HG03175 (cell line): ENCODE results near the gene SMARCA2.

Experiments
- ATAC-seq: cut with Tn5 transposase; IDR thresholded peaks from one replicate; pipeline ENCODE4 v1.9.1; 2021; ENCODE audit warnings: mild to moderate bottlenecking, moderate library complexity; ENCODE audit not compliant: unreplicated experiment

The SMARCA2 gene

GRCh38 chr9:2014696-2015580, at the start of gene SMARCA2:
Gene SMARCA2, plus strand, starts transcription at chr9:2015347. Its CDS starts 13,676 bp downstream, at chr9:2029023.
- peak; percentile 80 for ATAC-seq

GRCh38 chr9:1966725-1967366, 48.3 kb upstream of the SMARCA2 start:
- ATAC-seq: no peak

GRCh38 chr9:1969160-1969559, 46.0 kb upstream of the SMARCA2 start:
- no peak for ATAC-seq

- no peak for ATAC-seq
Observed at GRCh38 chr9:1969898-1970297, 45.2 kb upstream of the SMARCA2 start.

GRCh38 chr9:1972672-1973071, 42.5 kb upstream of the SMARCA2 start:
- no peak for ATAC-seq

GRCh38 chr9:1977026-1977425, 38.1 kb upstream of the SMARCA2 start:
- no peak for ATAC-seq

GRCh38 chr9:1978941-1979340, 36.2 kb upstream of the SMARCA2 start:
- ATAC-seq: no peak

GRCh38 chr9:1979741-1980367, 35.3 kb upstream of the SMARCA2 start:
- ATAC-seq: no peak

- no peak for ATAC-seq
Observed at GRCh38 chr9:1980387-1980786, 34.8 kb upstream of the SMARCA2 start.

- no peak for ATAC-seq
Observed at GRCh38 chr9:1982074-1982473, 33.1 kb upstream of the SMARCA2 start.

- no peak for ATAC-seq
Observed at GRCh38 chr9:1986341-1986740, 28.8 kb upstream of the SMARCA2 start.

- ATAC-seq: no peak
Observed at GRCh38 chr9:1989500-1989899, 25.6 kb upstream of the SMARCA2 start.

- no peak for ATAC-seq
Observed at GRCh38 chr9:1994180-1994579, 21.0 kb upstream of the SMARCA2 start.

GRCh38 chr9:1995084-1995483, 20.1 kb upstream of the SMARCA2 start:
- no peak for ATAC-seq

- ATAC-seq: no peak
Observed at GRCh38 chr9:1996156-1996555, 19.0 kb upstream of the SMARCA2 start.

GRCh38 chr9:1997646-1998045, 17.5 kb upstream of the SMARCA2 start:
- no peak for ATAC-seq

- ATAC-seq: no peak
Observed at GRCh38 chr9:1998111-1998510, 17.0 kb upstream of the SMARCA2 start.

GRCh38 chr9:2000314-2000713, 14.8 kb upstream of the SMARCA2 start:
- ATAC-seq: no peak

- no peak for ATAC-seq
Observed at GRCh38 chr9:2008372-2008771, 6.8 kb upstream of the SMARCA2 start.

GRCh38 chr9:2012347-2012746, 2.8 kb upstream of the SMARCA2 start:
- ATAC-seq: no peak

GRCh38 chr9:2013743-2014475, 1.2 kb upstream of the SMARCA2 start:
- ATAC-seq: no peak
